Measurements from ENCODE around the gene LRMDA.

LRMDA gene

DNA sequence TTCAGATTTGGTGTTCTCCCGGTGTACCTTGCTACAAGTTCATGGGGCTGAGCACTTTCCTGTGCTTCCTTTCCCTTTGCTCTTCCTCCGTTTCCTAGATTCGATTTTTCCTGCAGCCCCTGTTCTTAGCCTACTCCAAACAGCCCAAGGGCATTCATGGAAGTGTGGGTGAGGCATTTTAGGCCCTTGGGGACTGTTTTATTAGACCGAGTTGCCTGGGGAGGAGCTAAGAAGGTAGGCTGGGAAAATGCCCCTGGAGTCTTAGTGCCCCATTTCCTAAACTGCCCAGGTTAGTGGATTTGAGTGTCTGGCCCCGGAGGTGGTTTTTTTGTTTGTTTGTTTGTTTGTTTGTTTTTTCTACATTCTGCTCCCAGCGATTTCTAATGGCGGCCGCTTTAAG, 1.8 kb downstream of the LRMDA start:
- no peak overlapping the region for H3K4me3 ChIP-seq (ENCODE audit: low read length)
- TF ChIP-seq, protein P1, sequence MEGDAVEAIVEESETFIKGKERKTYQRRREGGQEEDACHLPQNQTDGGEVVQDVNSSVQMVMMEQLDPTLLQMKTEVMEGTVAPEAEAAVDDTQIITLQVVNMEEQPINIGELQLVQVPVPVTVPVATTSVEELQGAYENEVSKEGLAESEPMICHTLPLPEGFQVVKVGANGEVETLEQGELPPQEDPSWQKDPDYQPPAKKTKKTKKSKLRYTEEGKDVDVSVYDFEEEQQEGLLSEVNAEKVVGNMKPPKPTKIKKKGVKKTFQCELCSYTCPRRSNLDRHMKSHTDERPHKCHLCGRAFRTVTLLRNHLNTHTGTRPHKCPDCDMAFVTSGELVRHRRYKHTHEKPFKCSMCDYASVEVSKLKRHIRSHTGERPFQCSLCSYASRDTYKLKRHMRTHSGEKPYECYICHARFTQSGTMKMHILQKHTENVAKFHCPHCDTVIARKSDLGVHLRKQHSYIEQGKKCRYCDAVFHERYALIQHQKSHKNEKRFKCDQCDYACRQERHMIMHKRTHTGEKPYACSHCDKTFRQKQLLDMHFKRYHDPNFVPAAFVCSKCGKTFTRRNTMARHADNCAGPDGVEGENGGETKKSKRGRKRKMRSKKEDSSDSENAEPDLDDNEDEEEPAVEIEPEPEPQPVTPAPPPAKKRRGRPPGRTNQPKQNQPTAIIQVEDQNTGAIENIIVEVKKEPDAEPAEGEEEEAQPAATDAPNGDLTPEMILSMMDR (conservative IDR thresholded peaks at IDR 0.05; ENCODE audit: low read length), result no peak
- DNase-seq (ENCODE audit: low read depth), result no peak

DNA sequence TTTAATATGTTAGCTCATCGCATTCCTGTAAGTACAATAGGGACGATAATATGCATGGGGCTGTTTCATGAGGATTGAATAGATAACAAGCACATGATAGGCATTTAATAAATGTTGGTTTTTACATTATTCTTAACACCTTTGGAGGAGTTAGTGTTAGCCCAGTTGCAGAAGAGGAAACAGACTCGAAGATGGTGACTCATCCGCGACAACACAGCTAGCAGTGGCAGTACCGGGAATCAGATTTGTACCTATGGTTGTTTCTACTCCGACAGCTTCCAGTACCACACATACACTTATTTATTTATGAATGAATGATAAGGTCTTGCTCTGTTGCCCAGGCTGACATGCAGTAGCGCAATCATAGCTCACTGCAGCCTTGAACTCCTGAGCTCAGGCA, 2.9 kb downstream of the LRMDA start:
- TF ChIP-seq, protein P1 (conservative IDR thresholded peaks at IDR 0.05; ENCODE audit: low read length), result no peak
- DNase-seq (ENCODE audit: low read depth), result no peak
- H3K4me3 ChIP-seq (ENCODE audit: low read length), result no peak overlapping the region

DNA sequence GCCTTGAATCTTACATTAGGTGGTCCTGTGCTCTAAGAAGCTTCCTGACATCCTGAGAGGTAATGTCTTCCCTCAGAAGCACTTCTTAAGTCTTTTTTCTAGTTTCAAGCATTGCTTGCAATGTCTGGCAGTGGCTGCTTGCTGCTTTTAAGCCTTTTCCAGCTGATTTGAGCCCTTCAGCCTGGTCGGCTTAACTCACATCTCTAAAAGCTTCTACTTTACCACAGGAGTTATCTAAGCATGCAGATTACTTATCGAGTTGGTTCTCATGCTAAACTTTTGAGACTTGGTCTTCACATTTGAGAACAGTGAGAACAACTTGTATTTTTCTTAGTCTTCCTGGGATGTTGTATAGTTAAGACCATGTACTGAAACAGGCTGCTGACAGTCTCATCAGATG, 3.9 kb downstream of the LRMDA start:
- DNase-seq (ENCODE audit: low read depth), result no peak
- no peak overlapping the region for H3K4me3 ChIP-seq (ENCODE audit: low read length)
- TF ChIP-seq, protein P1 (conservative IDR thresholded peaks at IDR 0.05; ENCODE audit: low read length), result no peak

DNA sequence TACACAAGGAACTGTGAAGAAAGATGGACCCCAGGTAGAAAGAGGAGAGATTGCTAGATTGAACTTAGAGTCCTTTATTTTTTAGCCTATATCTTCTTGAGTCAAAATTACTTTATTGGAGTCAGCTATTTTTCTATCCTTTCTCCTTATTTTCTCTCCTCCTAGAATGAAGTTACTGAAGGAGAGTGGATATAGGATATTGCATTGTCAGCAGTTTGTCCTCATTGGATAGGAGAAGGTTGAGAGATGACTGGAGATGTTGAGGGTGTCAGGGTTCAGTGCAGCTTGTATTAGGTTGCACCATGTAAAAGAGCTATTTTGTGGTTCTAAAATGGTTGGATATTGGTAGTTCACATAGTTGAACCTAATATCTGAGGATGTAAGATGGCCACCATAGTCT, 5.5 kb downstream of the LRMDA start:
- H3K4me3 ChIP-seq (ENCODE audit: low read length), result no peak overlapping the region
- DNase-seq (ENCODE audit: low read depth), result no peak
- TF ChIP-seq, protein P1 (conservative IDR thresholded peaks at IDR 0.05; ENCODE audit: low read length), result no peak

DNA sequence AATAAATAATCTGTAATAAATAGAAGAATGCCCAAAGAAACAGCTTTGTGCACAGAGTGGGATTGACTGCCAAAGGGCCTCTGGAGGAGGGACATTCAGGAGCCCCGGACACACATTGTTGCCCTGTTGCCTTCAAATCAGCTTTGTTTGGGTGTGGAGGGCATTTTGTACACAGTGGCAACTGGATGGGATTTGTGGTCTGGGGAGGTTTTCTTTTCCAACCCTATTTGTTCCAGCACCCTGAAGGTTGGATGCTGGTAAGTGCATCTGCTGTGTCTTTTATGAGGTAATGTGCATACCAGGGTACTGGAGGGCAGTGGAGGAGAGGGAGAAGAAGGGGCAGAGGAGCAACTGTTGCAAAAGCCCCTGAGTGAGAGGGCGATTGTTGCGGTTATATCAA, 6.3 kb downstream of the LRMDA start:
- DNase-seq (ENCODE audit: low read depth), result no peak
- TF ChIP-seq, protein P1 (conservative IDR thresholded peaks at IDR 0.05; ENCODE audit: low read length), result no peak
- H3K4me3 ChIP-seq (ENCODE audit: low read length), result no peak overlapping the region

DNA sequence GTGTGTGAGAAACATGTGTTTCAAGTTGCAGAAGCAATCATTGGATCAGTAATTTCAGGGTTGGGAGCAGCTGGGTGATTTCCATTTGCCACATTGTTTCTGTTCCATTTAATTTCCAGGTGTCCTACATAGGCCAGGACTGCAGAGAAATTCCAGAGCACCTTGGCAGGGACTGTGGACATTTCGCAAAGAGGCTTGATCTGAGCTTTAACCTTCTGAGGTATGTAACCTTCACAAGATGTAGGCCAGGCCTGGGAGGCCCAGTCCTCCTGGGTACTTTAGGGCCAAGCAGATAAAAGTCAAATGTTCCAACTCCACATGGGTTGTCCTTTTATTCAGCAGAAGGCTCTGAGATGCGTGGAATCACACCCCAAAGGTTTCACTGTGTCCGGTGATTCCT, 6.9 kb downstream of the LRMDA start:
- DNase-seq (ENCODE audit: low read depth), result no peak
- TF ChIP-seq, protein P1 (conservative IDR thresholded peaks at IDR 0.05; ENCODE audit: low read length), result no peak
- H3K4me3 ChIP-seq (ENCODE audit: low read length), result no peak overlapping the region

DNA sequence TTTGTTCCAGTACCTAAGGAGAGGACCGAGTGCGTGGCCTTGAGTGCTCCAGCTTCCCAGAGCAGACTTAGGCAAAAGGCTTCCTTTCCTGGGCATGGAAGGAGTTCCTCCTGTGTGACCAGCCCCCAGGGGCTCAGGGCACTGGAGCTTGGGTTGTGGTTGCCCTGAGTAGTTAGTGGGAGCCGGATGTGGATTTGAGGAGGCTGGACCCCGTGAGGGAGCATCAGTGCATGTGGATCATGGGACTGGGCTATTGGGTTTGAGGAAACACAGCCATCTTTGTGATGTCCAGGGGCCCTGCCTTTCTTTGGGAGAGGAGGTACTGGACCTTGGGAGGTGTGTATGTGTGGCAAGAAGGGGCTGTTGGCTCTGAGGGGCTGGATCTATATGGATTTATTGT, 8.4 kb downstream of the LRMDA start:
- no peak overlapping the region for H3K4me3 ChIP-seq (ENCODE audit: low read length)
- TF ChIP-seq, protein P1 (conservative IDR thresholded peaks at IDR 0.05; ENCODE audit: low read length), result no peak
- no peak for DNase-seq (ENCODE audit: low read depth)

All from AG10803 (cell line).